OCI-M2 (cell line): ENCODE measurements around the gene YWHAH.

Experiments
- DNase-seq: peaks from one replicate; lab custom pipeline; 2025; ENCODE audit not compliant: unreplicated experiment; lab: John Stamatoyannopoulos, UW

Gene YWHAH

DNA sequence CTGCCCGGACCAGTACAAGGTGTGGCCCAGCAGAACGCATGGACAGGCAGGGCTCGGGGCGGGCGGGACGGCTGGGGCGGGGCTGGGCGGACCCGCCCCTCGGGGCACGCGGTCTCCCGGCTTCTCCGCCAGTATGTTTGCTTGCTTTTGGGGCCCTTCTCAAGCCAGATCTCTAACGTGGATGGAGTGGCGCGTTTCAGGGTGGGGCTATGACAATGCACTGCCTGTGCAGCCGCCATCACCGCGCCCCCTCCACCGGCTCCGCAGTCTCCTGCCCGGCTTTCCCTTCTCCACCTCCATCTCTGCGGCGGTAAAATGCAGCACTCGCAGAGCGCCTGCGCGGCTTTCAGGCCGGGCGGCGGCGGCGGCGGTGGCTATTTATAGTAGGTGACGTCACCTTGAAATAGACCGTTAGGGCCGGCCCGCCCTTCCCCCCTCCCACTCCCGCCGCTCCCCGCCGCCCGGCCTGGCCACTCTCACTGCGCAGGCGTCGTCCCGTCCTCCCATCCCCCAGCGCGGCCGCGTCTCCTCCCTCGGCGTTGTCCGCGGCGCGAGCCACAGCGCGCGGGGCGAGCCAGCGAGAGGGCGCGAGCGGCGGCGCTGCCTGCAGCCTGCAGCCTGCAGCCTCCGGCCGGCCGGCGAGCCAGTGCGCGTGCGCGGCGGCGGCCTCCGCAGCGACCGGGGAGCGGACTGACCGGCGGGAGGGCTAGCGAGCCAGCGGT, at the start of gene YWHAH:
YWHAH (plus strand) TSS at position 558 of the 722 bp plus-strand sequence. CDS start 199 bp downstream, outside the sequence.
- DNase-seq, result peak; percentile 55

DNA sequence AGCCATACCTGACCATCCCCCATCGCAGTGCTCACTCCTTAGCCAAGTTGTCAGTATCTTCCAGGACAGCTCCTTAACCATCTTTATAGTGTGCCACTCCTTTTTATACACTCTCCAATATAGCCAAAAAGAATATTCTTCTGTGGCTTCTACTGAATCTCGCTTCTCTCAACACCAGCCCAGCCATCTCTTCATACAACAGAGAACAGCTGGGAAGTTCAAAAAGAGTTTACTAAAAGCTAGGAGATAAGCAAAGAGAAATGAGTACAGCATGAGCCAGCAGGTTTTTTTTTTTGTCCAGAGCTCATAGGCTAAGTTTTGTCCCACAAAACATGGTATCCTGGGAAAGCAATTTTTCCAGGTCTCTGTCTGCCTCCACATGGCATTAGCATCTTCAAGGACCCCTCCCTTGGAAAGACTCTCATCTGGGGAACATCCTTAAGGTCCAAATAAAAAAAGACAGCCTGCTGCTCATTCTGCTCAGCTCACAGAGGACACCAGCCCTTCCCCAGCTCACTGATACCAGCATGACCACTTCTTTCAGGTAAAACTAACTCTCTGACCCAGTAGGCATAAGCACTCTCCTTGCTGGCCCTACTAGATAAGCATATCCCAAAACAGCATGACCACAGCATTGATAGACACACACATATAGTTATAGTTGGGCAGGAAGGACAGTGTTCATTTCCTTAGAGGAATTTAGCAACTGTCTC, 48.8 kb upstream of the YWHAH start:
- DNase-seq, result peak; percentile 80

DNA sequence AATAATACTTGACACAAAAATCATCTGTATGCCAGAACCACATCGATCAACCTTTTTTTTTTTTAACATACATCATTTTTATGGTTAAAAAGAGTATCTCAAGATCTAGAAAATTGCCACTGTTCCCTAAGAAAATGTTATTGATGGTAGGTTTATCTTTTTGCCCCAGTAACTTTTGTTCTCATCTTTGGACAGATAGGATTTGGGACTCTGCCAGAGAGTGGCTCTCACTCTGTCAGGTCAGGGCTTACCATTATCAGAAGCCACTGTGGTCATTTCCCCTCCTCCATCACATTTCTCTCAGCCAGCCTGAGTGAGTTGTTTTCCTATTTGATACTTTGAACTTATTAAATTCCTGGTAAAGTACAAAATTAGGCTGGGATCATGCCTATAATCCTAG, 47.9 kb upstream of the YWHAH start:
- no peak for DNase-seq

DNA sequence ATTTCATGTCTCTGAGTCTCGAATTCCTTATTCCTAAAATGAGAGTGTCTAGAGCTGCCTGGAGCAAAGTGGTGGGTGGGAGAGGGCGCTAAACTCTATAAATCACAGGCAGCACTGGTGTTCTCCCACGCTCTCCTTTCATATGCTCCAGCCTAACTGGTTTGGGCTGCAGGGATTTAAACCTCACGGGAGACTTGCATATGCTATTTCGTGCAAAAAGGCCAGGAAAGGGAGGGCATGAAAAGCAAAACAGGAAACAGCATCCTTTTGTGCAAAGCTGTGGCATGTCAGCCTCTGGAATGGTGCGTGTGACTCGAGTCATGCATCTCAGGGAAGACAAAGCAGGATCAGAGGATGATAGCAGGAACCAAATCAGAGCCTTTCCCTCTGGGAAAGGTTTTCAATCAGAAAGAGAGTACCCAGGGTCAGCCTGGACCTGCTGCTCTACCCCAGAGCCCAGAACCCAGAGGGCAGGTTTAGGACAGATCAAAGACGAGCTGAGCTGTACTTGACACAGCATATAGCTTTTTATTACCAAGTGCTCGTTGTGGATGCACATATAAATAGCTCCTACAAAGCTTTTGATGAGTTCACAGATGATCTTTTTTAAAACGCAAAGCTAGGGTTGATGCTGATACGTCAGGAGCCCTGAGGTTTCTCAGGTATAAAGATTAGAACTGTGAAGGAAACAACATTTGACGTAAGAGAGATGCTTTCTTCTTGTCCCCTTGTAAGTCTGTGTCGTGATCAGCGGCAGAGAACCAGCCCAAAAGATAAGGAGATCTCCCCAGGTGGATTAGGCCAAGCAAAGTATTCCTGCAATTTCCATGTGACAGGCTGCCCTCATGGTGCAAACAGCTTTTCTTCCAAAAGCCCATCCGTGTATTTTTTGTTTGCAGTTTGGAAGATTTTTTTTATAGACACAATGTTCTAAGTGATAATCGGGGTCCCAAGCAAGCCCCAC, 46.2 kb upstream of the YWHAH start:
- DNase-seq, result no peak

DNA sequence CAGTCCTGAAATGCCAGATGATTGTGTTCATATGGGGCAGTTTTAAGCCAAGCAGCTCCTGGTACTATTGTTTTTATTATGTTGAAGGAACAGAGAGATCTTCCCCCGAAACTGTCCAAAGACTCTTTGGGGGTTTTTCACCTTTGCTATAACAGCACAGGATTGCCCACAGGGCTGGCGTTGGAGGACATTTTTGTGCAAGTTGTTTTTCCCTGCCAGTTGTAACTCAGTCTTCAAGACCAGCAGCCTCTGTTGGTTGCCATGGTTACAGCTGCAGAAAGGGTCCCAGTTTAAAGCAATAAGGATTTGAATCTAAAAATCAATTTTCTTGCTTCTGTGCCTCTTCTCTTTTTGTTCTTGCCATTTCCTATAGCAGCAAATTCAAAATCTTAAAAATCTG, 45.4 kb upstream of the YWHAH start:
- DNase-seq, result no peak

DNA sequence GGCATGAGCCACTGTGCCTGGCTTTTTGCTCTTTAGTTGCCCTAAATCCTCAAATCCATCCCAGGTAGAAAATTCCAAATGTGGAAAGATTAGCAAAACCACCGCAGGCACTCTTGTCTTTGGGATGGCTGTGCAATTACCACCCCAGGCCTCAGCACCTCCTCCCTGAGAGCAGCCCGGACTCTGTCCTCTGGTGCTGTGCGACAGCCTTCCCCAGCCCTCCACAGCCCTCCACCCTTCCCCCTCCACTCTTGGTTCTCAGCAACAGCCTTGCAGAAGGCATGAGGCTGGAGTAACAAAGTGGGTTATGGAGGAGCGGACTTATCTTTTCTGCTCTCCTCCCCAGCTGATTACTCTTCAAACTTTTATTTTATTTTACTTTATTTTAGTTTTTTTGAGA, 44.7 kb upstream of the YWHAH start:
- no peak for DNase-seq

DNA sequence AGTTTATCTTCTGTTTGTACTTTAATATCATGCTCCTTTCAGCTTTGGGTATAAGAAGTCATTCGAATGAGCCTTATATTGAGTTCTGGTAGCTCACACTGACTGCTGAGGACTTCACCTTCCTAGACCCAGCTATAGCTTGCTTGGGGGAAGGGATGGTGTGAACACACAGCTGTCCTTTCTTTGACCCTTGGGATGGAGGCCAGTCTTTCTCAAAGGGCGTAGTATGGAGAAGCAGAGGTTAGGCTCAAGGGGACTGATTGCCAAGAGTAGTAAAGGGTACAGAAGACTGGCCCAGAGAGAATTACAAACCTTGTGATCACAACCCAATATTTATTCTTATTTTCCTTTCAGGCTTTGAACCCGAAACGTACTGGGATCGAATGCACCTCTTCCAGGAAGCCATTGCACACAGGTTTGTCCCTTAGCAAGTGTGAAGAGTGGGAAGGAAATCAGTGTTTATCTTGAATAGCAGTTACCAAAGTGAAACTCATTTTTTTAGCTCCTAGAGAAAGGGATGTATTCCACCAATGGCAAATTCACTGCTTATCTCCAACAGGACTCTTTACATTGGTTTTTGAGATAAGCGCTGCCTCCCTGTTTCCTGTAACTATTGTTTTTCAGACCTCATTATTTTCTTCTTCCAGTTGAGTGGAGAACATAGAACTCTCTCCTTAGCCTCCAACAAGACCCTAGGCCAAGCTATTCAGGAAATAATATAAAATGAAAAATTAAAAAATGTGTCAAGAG, 42.8 kb upstream of the YWHAH start:
- peak; percentile 5 for DNase-seq

DNA sequence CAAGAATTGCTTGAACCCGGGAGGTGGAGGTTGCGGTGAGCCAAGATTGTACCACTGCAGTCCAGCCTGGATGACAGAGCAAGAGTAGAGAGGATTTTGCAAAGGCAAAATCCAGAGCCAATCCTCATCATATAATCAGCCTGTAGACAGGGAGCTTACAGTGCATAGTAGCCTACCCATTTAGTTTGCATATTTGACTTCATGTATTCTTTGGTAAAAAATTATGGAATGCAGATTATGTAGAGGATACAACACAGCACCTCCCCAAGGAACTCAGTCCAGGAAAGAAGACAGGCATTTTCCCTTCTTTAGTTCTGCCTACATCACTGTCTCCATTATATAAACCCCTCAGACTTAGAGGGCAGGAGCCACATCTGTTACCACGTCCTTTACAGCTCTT, 39.7 kb upstream of the YWHAH start:
- no peak for DNase-seq

DNA sequence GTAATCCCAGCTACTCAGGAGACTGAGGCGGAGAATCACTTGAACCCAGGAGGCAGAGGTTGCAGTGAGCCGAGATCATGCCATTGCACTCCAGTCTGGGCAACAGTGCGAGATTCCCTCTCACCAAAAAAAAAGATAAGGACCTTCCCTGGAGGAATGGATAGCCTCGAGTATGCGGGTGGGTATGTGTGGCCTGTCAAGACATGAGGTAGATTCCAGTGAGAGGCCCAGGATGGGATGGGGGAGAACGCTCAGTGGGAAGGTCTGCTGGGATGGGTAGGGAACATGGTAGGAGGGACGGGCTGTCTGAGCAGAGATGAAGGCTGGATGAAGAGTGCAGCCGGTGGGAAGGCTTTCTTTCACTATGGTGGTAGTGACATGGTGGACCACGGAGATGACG, 39.0 kb upstream of the YWHAH start:
- no peak for DNase-seq

DNA sequence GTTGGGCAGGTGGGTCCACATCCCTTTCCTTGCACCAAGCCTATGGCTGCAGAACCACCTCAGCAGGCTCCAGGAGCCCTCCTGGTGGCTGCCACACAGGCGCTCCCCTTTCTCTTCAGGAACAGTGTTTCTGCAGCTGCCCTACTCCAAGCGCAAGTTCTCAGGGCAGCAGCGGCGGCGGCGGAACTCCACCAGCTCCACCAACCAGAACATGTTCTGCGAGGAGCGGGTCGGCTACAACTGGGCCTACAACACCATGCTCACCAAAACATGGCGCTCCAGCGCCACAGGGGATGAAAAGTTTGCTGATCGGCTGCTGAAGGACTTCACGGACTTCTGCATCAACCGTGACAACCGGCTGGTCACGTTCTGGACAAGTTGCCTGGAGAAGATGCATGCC, 38.2 kb upstream of the YWHAH start:
- no peak for DNase-seq

DNA sequence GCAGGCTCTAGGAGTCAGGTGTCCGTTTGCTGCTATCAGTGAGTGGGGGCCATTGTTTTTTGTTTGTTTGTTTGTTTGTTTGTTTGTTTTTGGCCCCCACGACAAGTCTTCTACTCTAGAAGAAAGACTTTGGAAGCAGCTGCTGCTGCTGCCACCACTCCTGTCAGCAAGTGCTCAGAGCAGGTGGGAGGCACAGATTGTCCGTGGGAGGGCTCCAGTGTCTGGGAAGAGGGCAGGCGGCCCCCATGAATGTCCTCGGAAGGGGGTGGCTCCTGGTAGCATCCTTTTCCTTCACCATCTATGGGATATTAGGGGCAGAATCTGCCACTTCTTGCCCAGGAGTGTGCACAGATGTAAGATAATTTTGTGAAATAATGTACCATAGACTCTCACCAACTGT, 37.8 kb upstream of the YWHAH start:
- no peak for DNase-seq

DNA sequence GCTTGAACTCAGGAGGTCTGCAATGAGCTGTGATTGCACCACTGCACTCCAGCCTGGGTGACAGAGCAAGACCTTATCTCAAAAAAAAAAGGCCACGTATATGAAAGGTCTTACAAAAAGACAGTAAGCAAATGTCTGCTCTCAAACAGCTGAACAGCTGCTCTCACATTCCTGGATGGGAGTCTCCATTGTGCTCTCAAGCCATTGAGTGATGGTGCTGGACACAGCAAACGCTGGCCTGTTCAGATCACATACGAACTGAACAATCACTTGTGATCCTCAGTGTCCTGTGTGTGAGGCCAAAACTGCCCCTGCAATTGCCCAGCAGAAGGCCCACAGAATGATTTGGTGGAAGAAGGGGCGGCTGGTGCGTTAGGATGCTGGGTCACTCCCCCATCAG, 34.4 kb upstream of the YWHAH start:
- DNase-seq, result no peak

DNA sequence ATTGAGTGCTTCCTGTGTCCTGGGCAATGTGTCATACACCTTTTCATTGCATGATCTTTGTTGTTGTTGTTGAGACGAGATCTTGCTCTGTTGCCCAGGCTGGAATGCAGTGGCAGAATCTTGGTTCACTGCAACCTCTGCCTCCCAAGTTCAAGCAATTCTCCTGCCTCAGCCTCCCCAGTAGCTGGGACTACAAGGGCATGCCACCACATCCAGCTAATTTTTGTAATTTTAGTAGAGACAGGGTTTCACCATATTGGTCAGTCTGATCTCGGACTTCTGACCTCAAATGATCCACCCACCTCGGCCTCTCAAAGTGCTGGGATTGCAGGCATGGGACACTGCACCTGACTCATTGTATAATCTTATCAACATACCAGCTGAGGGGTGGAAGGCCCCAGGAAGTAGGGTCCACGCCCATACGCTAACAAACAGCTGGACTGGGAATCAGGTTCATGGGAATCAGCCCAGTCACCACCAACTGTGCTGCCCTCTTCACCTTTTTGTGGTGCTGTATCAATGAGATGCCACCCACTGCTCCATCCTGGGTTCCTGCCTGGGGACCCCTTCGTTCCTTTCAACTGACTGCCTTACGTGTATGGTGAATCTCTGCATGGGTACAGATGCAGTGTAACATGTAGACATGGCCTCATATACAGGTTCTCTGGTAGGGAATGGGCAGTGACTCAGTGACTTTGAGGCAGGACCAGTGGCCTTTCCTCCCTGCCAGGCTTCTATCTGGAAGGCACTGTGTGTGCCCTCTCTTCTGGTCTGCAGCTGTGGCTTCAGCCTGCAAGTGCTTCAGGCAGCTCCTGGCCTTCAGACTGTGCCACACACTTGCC, 32.5 kb upstream of the YWHAH start:
- no peak for DNase-seq

DNA sequence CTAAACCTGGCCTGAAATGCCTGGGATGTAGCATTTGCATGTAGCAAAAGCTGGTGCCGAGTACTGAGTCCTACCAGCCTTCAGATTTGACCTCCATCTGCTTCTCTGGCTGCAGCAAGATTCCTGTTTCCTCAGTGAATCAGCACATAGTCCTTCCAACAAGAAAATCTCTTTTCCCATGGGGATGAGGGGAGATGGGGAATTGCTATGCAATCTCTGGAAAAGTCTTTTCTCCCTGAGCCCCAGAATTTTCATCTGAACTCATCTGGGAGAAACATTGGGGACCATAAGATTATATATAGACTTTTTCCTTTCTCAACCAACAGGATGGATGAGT, 32.0 kb upstream of the YWHAH start:
- DNase-seq, result no peak

DNA sequence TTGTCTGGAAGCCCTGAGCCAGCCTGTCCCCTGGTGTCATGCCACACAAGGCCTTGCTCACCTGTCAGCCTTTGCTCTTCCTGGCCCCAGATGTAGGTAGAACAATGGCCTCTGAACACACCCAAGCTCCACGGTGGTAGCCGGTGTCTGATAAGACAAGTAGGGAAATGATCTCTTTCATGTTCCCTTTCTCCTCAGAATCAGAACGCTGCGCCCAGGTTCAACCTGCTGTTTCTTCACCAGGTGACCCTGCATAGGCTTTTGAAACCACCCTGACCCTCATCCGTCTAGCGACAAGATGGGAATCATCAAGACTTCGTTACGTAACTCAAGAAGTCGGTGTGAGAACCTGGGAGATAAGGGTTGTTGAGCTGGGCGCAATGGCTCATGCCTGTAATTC, 28.7 kb upstream of the YWHAH start:
- DNase-seq, result no peak

DNA sequence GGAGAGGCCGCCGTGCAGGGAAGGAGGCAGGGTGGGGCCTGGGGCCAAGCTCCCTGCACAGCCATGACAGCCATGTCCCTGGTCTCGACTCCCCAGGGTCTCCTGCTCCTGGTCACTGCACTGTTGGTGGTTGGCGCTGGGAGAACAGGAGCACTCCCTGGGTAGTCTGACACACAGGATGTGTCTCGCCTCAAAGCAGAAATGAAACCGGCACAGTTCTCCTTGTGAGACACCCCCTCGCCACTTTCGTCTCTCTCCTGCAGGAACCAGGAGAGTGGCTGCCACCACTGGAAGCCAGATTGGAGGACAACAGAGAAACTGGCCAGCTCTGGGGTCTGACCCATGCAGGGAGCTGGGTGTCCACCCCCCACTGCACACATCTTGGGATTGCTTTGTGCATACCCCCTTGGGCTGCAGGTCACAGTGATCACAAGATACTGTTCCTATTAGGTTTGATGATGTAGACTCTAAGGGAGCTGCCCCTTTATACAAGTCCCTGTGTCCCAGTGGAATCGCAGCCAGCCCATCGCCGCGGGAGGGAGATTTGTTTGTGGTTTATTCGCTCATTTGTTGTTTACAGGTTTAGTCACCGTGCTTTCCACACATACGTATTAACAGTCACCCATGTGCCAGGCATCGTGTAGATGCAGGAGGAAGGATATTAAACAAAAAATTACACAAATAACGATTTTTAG, 27.0 kb upstream of the YWHAH start:
- DNase-seq, result no peak

DNA sequence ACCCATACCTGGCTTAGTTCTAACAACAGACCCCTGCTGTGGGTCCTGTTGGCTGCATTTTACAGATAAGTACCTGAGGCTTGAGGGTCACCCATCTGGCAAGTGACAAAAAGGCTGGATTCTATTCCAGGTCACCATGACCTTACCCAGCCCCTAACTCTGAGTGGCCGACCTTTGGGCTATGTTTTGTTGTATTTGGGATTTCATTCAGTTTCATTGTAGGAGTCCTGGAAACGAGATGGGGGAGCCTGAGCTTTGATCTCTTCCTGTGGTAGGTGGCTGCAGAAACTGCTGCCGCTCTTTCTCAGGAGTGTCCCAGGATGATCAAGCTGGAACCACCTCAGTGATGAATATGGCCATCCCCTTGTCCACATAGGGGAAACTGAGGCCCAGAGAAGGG, 24.6 kb upstream of the YWHAH start:
- no peak for DNase-seq

DNA sequence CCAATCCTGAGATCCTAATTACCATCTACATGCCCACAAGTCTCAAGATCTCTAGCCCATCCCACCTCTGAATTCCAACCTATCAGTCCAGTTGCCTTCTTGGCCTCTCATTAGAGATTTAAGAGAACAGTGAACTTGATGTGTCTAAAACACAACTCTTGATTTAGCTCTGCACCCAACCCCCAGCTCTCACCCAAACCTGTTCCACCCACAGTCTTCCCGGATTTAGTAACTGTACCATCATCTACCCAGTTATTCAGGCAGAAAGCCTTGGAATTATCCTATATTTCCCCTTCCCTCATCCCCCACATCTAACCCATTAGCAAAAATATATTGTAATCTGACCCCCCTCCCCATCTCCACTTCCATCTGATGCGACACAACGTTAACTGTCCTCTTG, 24.0 kb upstream of the YWHAH start:
- DNase-seq, result no peak

DNA sequence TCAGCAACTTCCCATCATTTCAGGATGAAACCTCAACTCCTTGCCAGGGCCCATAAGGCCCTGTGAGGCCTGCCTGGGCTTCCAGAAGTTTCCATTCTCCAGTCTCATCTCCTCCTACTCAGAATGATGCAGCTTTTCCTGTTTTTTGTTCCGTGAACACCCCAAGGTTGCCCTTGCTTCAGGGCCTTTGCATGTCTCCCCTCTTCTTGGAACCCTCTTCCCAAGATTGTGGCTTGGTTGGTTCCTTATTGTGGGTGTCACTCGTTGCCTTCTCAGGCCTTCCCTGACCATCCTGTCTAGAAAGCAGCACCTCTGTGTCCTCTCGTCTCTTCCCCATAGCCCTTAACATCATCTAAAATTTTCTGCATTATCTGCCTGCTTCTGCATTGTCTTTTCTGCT, 23.2 kb upstream of the YWHAH start:
- no peak for DNase-seq

DNA sequence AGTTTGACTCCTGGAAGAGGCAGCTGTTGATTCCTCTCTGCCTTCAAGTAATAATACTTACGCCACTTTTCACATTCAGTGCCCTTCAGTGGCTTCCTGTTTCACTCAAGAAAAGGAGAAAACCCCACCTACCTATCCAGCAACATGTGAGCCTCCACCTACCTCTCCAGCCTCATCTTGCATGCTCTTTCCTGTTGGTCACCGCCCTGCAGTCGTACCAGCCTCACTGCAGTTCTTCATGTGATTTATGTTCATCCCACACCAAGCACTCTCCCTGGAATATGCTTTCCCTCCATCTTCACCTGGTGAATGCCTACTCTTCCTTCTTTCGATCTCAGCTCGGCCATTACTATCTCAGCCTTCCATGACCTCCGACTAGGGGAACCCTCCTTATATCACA, 21.8 kb upstream of the YWHAH start:
- no peak for DNase-seq
